Keratinocyte (primary cell): Measurements from ENCODE around the gene ZNF511. TPM values are rescaled to one million over a fixed set of nuclear protein-coding genes. Genes with fewer than 3 reads are reported as not detected.

Experiments
- DNase-seq: peaks from one replicate; pipeline ENCODE4 v3.0.0-alpha.2; 2011; ENCODE audit warnings: low read depth, missing footprints, low spot score
- FAIRE-seq: peaks from 2 replicates; lab custom pipeline; 2011; peaks lifted over from hg19 to GRCh38; lab: Jason Lieb, UNC
- H2AFZ ChIP-seq: 2 replicates; pipeline ENCODE4 v1.6.0; 2012; ENCODE audit warnings: low read length, control low read depth, inconsistent platforms; ENCODE audit not compliant: control insufficient read depth
- H3K27ac ChIP-seq: 2 replicates; pipeline ENCODE4 v1.5.1; 2011; ENCODE audit warnings: low read length; ENCODE audit not compliant: control insufficient read depth, insufficient read depth
- H3K27me3 ChIP-seq: 3 replicates; pipeline ENCODE4 v1.6.0; 2011; ENCODE audit warnings: low read length; ENCODE audit not compliant: control insufficient read depth, insufficient read depth; ENCODE audit errors: extremely low read depth
- H3K36me3 ChIP-seq, 2 experiments: 2 replicates in 1 of 2; 3 replicates in 1 of 2; pipeline ENCODE4 v1.5.1; 2011; ENCODE audit warnings: low read length in 2 of 2, mild to moderate bottlenecking in 1 of 2; ENCODE audit not compliant: control insufficient read depth in 2 of 2, insufficient read depth in 2 of 2; ENCODE audit errors: extremely low read depth in 1 of 2
- H3K4me1 ChIP-seq: 3 replicates; pipeline ENCODE4 v1.5.1; 2011; ENCODE audit warnings: low read length; ENCODE audit not compliant: control insufficient read depth, insufficient read depth; ENCODE audit errors: extremely low read depth
- H3K4me2 ChIP-seq: 3 replicates; pipeline ENCODE4 v1.6.0; 2011; ENCODE audit warnings: low read depth, low read length; ENCODE audit not compliant: control insufficient read depth, insufficient read depth; ENCODE audit errors: extremely low read depth
- H3K4me3 ChIP-seq, 3 experiments: fragments of 200-600 bp in 1 of 3; sonication (generic) in 1 of 3; 2 replicates in 2 of 3; 3 replicates in 1 of 3; pipeline ENCODE4 v1.5.1; 2011 to 2016; ENCODE audit warnings: low read length in 3 of 3, mild to moderate bottlenecking in 3 of 3, control low read depth in 2 of 3, inconsistent platforms in 1 of 3, low read depth in 1 of 3, mixed read lengths in 1 of 3, mixed run types in 1 of 3, moderate library complexity in 1 of 3; ENCODE audit not compliant: control insufficient read depth in 2 of 3, insufficient read depth in 2 of 3; ENCODE audit errors: extremely low read depth in 1 of 3
- H3K79me2 ChIP-seq: 2 replicates; pipeline ENCODE4 v1.6.0; 2012; ENCODE audit warnings: low read length; ENCODE audit not compliant: control insufficient read depth, insufficient read depth
- H3K9ac ChIP-seq: 3 replicates; pipeline ENCODE4 v1.6.0; 2011; ENCODE audit warnings: low read length; ENCODE audit not compliant: control insufficient read depth, insufficient read depth; ENCODE audit errors: extremely low read depth
- H3K9me1 ChIP-seq: 3 replicates; pipeline ENCODE4 v1.6.0; 2011; ENCODE audit warnings: low read length; ENCODE audit not compliant: control insufficient read depth, insufficient read depth; ENCODE audit errors: extremely low read depth
- H3K9me3 ChIP-seq: 2 replicates; pipeline ENCODE4 v1.5.1; 2012; ENCODE audit warnings: low read depth, low read length; ENCODE audit not compliant: control insufficient read depth
- H4K20me1 ChIP-seq: 3 replicates; pipeline ENCODE4 v1.6.0; 2011; ENCODE audit warnings: low read length; ENCODE audit not compliant: control insufficient read depth, insufficient read depth; ENCODE audit errors: extremely low read depth
- CTCF ChIP-seq, 3 experiments: IDR thresholded peaks in 1 of 3; conservative IDR thresholded peaks in 1 of 3; optimal IDR thresholded peaks in 1 of 3; 2 replicates in 2 of 3; 3 replicates in 1 of 3; pipeline versions ENCODE3 to v1.5.1; 2011; ENCODE audit warnings: low read length in 3 of 3, mild to moderate bottlenecking in 3 of 3, moderate library complexity in 2 of 3, control low read depth in 1 of 3, inconsistent platforms in 1 of 3; ENCODE audit not compliant: insufficient read depth in 2 of 3; ENCODE audit errors: extremely low read depth in 1 of 3
- EZH2 ChIP-seq: IDR thresholded peaks from one replicate; pipeline ENCODE4 v1.6.1; 2012; ENCODE audit warnings: inconsistent platforms, mild to moderate bottlenecking, low read length, moderate library complexity
- dilution Hi-C: fragments of 300-500 bp; cut with MboI; formaldehyde crosslinking; loops from one replicate; pipeline ENCODE4 v1.7.0; 2020; ENCODE audit warnings: low sequenced_read_pairs; ENCODE audit not compliant: extremely low pct_ligation_motif_present
- polyA plus RNA-seq, 5 experiments: library from polyadenylated mRNA; depleted of rRNA in 3 of 5; stranded (reverse) in 3 of 5; stranded (forward) in 1 of 5; unstranded in 1 of 5; fragments of >200 nt; gene quantifications; 1 replicate in 1 of 5; 2 replicates in 3 of 5; 3 replicates in 1 of 5; pipeline versions ENCODE4 v1.2.1 to v1.2.3, GENCODE V29; 2011 to 2012; ENCODE audit warnings: missing spikeins in 2 of 5, low read depth in 1 of 5, low replicate concordance in 1 of 5

Gene ZNF511
- polyA plus RNA-seq, 1 donor (not counting 4 experiments of a cell fraction or from before 2014, with no cell fraction given) = 20.2 TPM

- DNase-seq (no peak), FAIRE-seq (no peak)
- H3K4me3 ChIP-seq = no peak overlapping the region
- H3K9ac ChIP-seq = no peak overlapping the region
- no peak overlapping the region for H3K4me2 ChIP-seq
- H3K79me2 ChIP-seq = no peaks in the 10 kb centered on the region
- H3K27ac ChIP-seq = no peak overlapping the region
- no peak for TF ChIP-seq CTCF (optimal IDR thresholded peaks at IDR 0.05 in 1 of 3, IDR thresholded peaks at IDR 0.05 in 1 of 3, conservative IDR thresholded peaks at IDR 0.05 in 1 of 3; ENCODE audit: extremely low read depth in 1 of 3, insufficient read depth in 2 of 3, low read length in 3 of 3)
- no peak for TF ChIP-seq EZH2
- no peaks in the 10 kb centered on the region for H3K36me3 ChIP-seq
- dilution Hi-C loops = no loop called here
- no peaks in the 10 kb centered on the region for H3K9me3 ChIP-seq
- H3K9me1 ChIP-seq = no peaks in the 10 kb centered on the region
- H2AFZ ChIP-seq = no peak overlapping the region
- peaks cover under 1% of the 10 kb centered on the region for H3K27me3 ChIP-seq
- H3K4me1 ChIP-seq = no peaks in the 10 kb centered on the region
- no peaks in the 10 kb centered on the region for H4K20me1 ChIP-seq
These were observed 39.2 kb downstream of the ZNF511 start for GRCh38 chr10:133347710-133348517.

GRCh38 chr10:133349160-133349568 is 40.5 kb downstream of the ZNF511 start:
- no peaks in the 10 kb centered on the region for H3K79me2 ChIP-seq
- peaks cover 4% of the 10 kb centered on the region for H3K27me3 ChIP-seq
- H3K9ac ChIP-seq = no peak overlapping the region
- H2AFZ ChIP-seq = no peak overlapping the region
- no peaks in the 10 kb centered on the region for H4K20me1 ChIP-seq
- H3K4me2 ChIP-seq = no peak overlapping the region
- H3K9me3 ChIP-seq = no peaks in the 10 kb centered on the region
- no peak for DNase-seq
- H3K4me1 ChIP-seq = no peaks in the 10 kb centered on the region
- H3K4me3 ChIP-seq = no peak overlapping the region
- no peak for FAIRE-seq
- no peaks in the 10 kb centered on the region for H3K36me3 ChIP-seq
- H3K27ac ChIP-seq = no peak overlapping the region
- no peak for TF ChIP-seq EZH2
- no peak for TF ChIP-seq CTCF (optimal IDR thresholded peaks at IDR 0.05 in 1 of 3, IDR thresholded peaks at IDR 0.05 in 1 of 3, conservative IDR thresholded peaks at IDR 0.05 in 1 of 3; ENCODE audit: extremely low read depth in 1 of 3, insufficient read depth in 2 of 3, low read length in 3 of 3)
- dilution Hi-C loops = no loop called here
- no peaks in the 10 kb centered on the region for H3K9me1 ChIP-seq
